ENCODE data around the gene PAPLN. TPM values are rescaled to one million over a fixed set of nuclear protein-coding genes. Genes with fewer than 3 reads are reported as not detected.
"Not testable (repeated sequence)": the region's sequence is repeated elsewhere in the genome, so short reads cannot be mapped to it uniquely, and the experiment has no call there.

Gene PAPLN
- 1.2 and 15.9 TPM in 2 replicates for total RNA-seq

DNA sequence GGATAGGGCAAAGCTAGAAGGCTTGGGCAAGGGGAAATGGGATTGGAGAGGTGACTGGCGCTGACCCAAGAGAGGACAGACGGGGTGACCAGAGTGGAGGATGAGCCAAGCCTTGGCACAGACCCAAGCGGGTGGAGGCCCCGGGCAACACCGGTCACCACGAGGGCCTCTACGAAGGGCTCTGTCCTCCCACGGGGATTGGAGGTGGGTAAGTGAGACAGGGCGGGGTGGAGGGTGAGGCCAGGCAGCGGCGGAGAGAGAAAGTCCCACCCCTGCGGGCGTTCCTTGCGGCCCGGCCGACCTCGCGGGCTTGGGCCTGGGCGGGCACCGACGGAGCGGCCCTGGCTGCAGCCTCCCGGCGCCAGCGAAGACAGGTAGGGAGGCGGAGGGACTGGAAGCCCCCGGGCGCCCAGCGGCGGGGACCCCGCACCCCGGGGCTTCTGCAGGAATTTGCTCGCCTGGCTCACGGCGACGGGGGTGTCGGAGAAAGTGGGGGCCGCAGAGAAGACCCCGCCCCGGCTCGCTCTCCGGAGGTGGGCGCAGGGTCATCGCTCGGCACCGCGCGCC lies at the start of gene PAPLN:
Gene PAPLN, plus strand, starts transcription at position 288 of the 567 bp plus-strand sequence. CDS start 2,273 bp downstream, outside the sequence.
- no peak for DNase-seq (ENCODE audit: low read depth, low spot score)

GRCh38 chr14:73188501-73188911 lies 48.8 kb upstream of the PAPLN start:
- DNase-seq (ENCODE audit: low read depth, low spot score), result no peak

DNA sequence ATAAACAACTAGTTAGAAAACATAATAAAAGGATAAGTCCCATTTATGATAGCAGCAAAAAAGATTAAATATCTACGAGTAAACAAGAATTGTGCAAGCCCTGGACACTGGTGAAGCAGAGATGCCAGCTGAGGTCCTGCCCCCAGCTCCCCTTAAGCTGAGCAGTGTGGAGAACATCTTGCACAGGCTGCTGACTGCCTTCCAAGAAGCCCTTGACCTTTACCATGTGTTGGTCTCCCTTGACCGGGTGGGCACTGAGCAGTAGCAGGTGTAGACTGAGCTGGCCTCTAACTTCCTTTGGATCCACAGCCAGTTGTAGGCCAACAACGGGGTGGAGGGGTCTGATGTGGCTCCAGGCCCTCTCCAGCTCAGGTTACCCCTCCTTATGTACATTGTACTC lies 47.7 kb upstream of the PAPLN start:
- no peak for DNase-seq (ENCODE audit: low read depth, low spot score)

DNA sequence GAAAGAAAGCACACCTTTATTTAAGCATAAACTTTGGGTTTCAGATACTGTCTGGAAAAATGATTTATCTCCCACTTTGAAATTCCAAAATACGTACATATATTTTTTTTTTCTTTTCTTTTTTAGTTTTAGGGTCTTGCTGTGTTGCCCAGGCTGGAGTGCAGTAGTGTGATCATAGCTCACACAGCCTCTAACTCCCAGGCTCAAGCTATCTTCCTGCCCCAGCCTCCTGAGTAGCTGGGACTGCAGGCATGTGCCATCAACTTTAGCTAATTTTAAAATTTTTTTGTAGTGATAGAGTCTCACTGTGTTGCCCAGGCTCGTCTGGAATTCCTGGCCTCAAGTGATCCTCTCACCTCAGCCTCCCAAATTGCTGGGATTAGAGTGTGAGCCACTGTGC lies 45.9 kb upstream of the PAPLN start:
- DNase-seq (ENCODE audit: low read depth, low spot score), result no peak

- DNase-seq (ENCODE audit: low read depth, low spot score), result not testable (repeated sequence)
Measured at GRCh38 chr14:73194306-73194705, 43.0 kb upstream of the PAPLN start.

DNA sequence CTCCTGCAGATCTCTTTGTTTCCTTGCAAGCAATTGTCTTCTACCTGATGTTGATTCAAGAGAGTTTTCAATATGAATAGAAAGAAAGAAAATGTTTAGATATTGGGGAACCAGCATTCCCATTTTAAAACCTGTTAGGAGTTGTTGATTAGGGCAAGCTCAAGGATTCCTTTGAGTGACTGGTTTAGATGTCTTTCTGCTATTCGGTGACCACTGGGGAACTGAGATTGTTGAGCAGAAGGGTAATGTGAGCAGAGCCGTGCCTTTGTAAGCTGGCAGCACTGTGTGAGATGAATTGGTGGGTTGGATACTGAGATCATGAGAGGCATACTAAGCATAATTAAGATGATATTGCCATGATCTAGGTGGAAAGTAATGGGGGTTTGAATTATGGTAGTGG lies 39.1 kb upstream of the PAPLN start:
- no peak for DNase-seq (ENCODE audit: low read depth, low spot score)

DNA sequence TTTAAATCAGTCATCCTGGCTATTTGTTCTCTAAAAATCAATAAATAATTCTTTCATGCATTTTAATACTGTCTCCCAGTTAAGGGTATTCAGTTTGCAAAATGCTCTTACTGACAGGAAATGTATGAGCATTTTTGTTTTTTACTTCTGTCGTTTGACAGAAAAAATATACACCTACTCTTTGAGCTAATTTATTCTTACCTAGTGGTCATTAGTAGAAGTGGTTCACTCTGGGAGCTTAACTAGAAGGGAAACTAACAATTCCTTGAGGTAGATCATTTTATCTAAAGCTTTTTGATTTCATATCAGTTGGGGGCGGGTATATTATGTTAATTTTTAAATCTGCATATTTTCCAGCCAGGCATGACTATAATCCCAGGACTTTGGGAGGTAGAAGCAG lies 33.8 kb upstream of the PAPLN start:
- DNase-seq (ENCODE audit: low read depth, low spot score), result no peak

DNA sequence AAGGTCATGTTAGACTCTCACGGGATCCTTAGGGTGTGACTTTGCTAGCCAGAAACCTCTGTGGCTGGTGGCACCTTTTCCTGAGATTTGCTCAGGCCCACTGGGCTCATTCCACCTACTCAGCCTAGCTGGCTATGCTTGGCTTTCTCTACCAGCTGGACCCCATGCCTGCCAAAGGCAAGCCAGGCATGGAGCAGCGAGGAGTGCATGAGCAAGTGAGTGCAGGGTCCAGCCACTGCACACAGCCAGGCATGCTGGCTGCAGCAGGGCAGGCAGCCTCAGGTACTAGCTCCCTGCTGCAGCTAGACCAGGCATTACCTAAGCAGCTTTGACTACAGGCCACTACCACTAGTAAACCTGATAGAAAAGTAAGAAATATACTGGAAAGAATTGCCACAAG lies 29.7 kb upstream of the PAPLN start:
- DNase-seq (ENCODE audit: low read depth, low spot score), result no peak

DNA sequence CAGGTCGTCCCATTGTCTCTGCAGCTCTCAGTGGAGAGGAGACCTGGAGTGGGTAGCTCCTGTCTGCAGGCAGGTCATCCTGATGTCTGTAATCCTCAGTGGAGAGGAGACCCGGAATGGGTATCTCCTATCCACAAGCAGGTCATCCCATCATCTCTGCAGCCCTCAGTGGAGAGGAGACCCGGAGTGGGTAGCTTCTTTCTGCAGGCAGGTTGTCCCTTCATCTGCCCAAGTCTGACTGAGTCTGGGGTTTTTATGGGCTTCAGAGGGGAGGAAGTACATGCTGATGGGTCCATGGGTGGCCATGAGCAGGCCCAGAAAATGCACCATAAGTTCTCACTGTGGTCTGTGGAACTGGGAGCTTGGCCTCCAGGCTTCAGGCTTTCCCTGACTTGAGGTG lies 28.9 kb upstream of the PAPLN start:
- DNase-seq (ENCODE audit: low read depth, low spot score), result no peak

GRCh38 chr14:73208846-73209245 lies 28.5 kb upstream of the PAPLN start:
- no peak for DNase-seq (ENCODE audit: low read depth, low spot score)

- peak; percentile 54 for DNase-seq (ENCODE audit: low read depth, low spot score)
Measured at GRCh38 chr14:73209953-73210352, 27.4 kb upstream of the PAPLN start.

GRCh38 chr14:73211251-73212040 lies 25.9 kb upstream of the PAPLN start:
- DNase-seq (ENCODE audit: low read depth, low spot score), result no peak

DNA sequence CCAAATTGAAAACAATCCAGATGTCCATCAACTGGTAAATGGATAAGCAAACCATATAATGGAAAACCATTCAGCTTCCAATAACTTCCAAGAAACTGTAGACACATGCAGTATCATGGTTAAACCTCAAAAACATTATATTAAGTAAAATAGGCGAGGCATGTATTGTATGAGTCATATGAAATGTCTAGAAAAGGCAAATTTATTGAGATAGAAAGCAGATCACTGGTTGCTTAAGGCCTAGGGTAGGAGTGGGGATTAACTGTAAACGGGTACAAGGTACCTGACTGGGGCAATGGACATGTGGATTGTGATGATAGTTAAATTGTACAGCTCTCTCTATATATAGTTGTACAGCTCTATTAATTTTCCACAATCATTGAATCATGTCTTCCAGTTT lies 21.3 kb upstream of the PAPLN start:
- no peak for DNase-seq (ENCODE audit: low read depth, low spot score)

DNA sequence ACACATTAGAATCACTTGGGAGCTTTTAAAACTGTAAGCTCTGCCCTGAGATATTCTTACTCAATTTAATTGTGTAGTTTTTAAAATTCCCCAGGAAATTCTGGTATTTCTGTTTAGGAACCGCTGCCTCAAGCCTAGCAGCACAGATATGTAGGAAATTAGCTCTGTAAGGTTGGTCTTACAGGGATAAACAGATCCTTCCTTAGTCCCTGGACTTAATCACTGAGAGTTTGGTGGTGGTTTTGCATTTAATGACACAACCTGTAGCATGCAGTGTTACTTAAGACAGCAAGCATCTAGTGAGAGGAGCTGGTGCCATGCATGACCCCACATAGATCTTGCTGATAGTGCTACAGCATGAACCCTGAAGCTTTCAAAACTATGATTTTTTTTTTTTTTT lies 19.9 kb upstream of the PAPLN start:
- no peak for DNase-seq (ENCODE audit: low read depth, low spot score)

DNA sequence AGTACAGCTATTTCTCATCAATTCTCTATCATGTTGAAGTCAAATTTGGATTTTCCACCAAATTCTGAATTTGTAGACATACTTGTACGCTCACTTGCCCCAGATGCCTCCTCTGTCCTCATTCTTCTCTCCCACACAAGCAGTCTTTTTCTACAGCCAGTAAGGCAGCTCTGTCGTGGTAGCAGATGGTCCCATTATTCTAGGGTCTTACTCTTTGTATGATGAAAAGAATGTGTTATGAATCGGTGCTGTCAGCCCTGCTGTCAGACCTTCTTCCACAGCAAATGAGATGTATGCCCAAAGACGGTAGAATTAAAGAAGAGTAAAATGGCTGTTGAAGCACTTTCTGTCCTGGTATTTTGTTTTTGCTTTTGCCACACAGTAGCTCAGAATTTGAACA lies 17.2 kb upstream of the PAPLN start:
- no peak for DNase-seq (ENCODE audit: low read depth, low spot score)

DNA sequence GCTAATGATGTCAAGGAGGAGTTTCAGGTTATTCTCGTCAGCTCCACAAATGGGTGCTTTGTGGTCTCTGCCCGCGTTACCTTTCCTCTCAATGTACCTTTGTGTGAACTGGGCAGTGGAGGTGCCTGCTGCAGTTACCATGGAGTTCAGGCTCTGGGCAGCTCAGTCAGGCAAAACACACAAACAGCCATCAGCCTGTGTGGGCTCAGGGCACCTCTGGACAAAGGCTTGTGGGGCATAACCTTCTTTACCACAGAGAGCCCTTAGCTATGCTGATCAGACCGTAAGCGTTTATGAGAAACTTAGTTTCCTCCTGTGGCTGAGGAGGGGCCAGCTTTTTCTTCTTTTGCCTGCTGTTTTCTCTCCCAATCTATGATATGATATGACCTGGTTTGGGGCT lies 16.7 kb upstream of the PAPLN start:
- DNase-seq (ENCODE audit: low read depth, low spot score), result no peak

- DNase-seq (ENCODE audit: low read depth, low spot score), result peak; percentile 41
Measured at GRCh38 chr14:73221945-73222344, 15.4 kb upstream of the PAPLN start.

GRCh38 chr14:73223049-73223448 lies 14.3 kb upstream of the PAPLN start:
- DNase-seq (ENCODE audit: low read depth, low spot score), result no peak

DNA sequence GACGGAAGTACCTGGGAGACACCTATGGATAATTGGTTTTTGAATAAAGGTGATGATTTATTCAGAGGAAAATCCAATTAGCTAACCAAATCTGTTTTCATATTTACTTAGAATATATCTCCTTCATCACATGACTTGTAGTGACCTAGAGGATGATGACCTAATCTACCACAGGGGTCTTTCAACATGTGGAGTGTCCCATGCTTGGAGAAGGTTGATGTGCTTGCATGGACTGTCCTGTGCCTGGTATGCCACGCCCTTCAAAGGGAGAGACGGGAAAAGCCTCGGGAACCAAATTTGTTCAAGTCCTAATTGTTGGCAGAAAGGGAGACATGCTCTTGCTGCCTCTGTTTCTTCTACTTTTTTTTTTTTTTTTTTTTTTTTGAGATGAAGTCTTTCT lies 11.8 kb upstream of the PAPLN start:
- no peak for DNase-seq (ENCODE audit: low read depth, low spot score)

- peak; percentile 86 for DNase-seq (ENCODE audit: low read depth, low spot score)
Measured at GRCh38 chr14:73227812-73228781, 9.2 kb upstream of the PAPLN start.

- no peak for DNase-seq (ENCODE audit: low read depth, low spot score)
Measured at GRCh38 chr14:73230051-73230450, 7.3 kb upstream of the PAPLN start.
